ENCODE results near the gene FRMD7.

Gene FRMD7

GRCh38 chrX:132034648-132035047 is 93.2 kb downstream of the FRMD7 start:
- DNase-seq = no peak

GRCh38 chrX:132033166-132033565 is 94.7 kb downstream of the FRMD7 start:
- no peak for DNase-seq

GRCh38 chrX:132031867-132032266 is 96.0 kb downstream of the FRMD7 start:
- no peak for DNase-seq

DNA sequence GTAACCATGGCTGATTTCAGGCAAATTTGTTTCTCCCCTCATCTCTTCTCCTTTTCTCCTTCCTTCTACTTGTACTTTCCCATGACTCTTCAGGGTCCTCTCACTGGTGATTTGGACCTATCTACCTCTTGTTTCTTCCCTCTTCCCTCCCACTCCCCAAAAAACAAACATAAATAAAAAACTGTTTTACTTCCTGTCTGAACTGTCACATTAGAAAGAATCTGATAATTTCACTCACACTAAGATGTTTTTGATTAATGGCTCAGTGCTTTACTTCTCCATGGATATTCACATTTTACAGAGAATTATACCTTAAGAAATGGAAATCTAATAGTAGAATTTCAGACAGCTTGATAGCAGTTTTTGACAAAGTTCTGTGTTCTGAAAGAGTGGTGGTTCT is 97.6 kb downstream of the FRMD7 start:
- no peak for DNase-seq
